NCI-H2107 (cell line): Measurements from ENCODE around the gene MAP6.
A peak's percentile ranks its signal among the peaks of the same experiment; 100 is the strongest.
"Not testable (repeated sequence)": the region's sequence is repeated elsewhere in the genome, so short reads cannot be mapped to it uniquely, and the experiment has no call there.

Experiments used
- DNase-seq: peaks from one replicate; lab custom pipeline; 2025; lab: John Stamatoyannopoulos, UW

The MAP6 gene

GRCh38 chr11:75591966-75592365 lies 76.9 kb downstream of the MAP6 start:
- DNase-seq = no peak

DNA sequence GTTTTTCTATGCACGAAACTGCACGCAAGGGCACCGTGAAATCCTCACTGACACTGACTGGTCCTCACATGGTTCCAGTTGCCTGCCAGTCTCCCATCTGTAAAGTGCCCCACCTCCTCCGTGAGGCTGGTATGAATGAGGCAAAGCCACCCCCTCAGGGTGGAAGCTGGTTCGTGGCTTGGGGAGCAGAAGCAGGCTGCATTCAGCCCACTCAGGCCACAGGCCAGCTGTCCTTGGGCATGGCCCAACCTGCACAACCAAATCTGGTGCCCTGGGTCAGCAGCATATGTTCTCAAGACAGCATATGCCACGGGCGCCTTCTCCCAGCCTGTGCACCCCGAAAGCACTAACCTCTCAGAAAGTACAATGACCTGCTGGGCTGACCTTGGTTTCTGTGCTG lies 77.5 kb downstream of the MAP6 start:
- DNase-seq = no peak

- no peak for DNase-seq
Observed at GRCh38 chr11:75589933-75590332, 78.9 kb downstream of the MAP6 start.

- no peak for DNase-seq
Observed at GRCh38 chr11:75589051-75589450, 79.8 kb downstream of the MAP6 start.

DNA sequence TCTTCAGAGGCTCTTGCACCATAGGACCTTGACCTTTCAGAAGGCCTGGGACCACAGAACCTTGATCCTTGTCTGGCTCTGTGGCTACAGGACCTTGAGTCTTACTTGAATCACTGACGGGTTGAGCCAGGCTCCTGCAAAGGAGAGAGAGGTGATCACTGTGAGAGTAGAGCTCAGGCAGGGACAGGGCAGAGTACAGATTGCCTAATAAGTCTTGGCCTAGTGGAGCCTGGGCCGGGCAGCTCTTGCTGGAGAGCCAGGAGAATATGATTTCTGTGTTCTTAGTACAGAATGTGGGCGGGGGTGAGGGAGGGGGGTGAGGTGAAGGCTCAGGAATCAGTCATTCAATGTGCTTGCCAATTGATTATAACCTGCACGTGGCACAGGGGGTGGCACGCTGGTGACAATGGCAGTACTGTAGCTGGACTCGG lies 80.8 kb downstream of the MAP6 start:
- DNase-seq = no peak

DNA sequence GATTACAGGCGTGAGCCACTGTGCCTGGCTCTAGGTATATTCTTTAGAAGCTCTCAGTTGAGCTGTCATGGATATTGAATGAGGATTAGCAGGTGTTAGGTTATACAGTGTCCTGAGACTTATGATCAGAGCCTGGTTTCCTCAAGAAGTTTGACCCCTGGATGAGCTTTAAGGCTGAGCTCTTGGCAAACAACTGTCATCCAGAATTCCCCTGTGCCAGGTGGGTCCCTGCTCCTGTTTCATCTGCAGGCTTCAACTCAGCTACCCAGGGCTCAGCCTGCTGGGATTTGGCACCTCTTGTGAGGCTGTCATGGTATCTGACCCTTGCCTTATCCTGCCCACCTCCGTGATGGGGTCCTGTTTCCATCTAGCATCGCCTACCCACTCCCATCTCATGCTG lies 82.4 kb downstream of the MAP6 start:
- no peak for DNase-seq

DNA sequence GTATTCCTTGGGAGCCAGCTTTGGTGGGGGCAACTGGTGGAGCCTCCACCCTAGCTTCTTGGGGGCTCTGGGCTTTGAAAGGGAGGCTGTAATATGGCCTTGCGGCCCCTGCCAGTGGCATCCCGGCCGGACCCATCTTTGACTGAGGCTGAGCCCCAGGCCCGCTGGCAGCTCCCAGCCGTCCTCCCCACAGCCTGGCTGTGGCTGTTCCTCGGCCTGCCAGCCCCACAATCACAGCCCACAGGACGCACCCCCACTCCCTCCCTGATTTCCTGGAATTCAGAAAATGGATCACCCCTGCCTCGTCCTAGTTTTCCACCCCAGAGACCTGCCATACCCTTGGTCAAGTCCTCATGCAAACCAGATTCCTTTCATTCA lies 83.6 kb downstream of the MAP6 start:
- no peak for DNase-seq

- not testable (repeated sequence) for DNase-seq
Observed at GRCh38 chr11:75584659-75585292, 84.1 kb downstream of the MAP6 start.

- DNase-seq = no peak
Observed at GRCh38 chr11:75583718-75584658, 84.8 kb downstream of the MAP6 start.

DNA sequence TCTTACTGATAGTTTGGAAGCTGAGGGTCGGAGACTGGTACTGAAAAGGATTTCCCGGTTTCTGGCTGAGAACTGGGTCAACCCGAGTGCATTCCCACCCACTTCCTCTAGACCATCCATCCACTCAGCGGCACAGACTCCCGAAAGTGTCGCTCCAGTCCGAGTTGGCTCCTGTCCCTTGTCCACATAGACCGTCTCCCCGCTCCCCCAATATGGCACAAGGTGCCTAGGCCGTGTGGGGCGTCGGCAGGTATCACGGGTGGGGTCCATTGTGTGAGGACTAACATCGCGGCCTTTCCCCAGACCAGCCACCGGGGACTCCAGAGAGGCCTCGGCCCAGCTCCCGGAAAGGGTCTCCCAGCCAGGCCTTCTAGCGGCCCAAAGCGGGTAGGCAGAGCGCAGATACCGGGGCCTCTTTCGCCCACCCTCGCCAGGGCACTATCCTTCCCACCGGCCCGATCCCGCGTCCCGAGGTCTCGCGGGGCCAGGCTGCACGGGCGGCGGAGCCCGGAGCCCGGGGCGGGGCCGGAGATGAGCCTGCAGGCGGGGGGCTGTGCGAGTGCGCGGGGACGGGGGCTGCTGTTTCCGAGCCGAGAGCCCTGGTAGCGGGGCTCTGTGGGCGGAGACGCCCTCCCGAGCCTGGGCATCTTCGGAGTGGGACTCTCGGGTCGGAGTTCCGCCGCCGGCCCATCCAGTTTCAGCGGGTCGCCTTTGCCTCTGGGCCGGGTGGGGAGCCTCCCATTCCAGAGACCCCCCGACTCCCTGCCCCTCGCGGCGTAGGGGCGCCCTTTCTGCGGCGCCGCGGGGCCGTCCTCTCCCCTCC lies 85.7 kb downstream of the MAP6 start:
- DNase-seq = peak; percentile 33

DNA sequence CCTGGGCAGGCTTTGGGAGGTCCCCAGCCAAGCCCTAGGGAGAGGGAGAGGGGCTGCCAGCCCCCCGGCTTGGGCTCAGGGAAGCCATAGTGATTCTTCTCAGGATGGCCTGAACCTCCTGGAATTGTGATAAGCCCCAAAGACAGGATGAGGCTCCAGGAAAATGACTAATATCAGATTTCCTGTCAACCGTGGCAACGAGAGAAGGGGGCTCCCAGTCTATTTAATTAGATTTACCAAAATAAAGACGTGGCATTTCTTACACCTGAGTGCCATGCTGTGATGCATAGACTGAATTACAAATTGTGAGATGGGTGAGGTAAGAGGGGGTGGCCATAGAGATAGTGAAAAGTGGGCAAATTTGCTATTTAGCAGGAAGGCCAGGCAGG lies 86.3 kb downstream of the MAP6 start:
- DNase-seq = no peak

GRCh38 chr11:75579841-75580240 lies 89.0 kb downstream of the MAP6 start:
- no peak for DNase-seq

- no peak for DNase-seq
Observed at GRCh38 chr11:75578977-75579376, 89.9 kb downstream of the MAP6 start.

- DNase-seq = no peak
Observed at GRCh38 chr11:75577207-75577606, 91.6 kb downstream of the MAP6 start.

DNA sequence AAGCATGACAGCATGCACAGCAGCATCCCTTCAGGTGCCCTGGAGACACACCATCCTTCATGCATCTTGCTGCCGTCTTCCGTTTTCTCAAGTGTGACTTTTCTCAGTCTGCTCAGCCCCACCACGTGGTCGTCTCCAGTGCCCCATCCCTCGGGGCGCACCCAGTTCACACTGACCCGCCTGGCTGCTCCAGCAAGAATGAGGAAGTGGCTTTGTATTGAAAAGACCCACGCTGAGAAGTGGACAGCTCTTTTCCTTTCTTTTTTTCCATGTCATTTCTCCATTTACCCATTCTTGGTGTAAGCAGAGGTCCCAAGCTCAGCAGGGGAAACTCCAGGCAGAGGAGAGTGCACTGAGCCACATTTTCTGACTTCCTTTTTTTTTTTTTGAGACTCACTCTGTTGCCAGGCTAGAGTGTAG lies 92.3 kb downstream of the MAP6 start:
- DNase-seq = no peak

GRCh38 chr11:75576017-75576416 lies 92.8 kb downstream of the MAP6 start:
- DNase-seq = no peak

GRCh38 chr11:75574698-75575602 lies 93.9 kb downstream of the MAP6 start:
- no peak for DNase-seq

- no peak for DNase-seq
Observed at GRCh38 chr11:75572744-75573143, 96.1 kb downstream of the MAP6 start.

- no peak for DNase-seq
Observed at GRCh38 chr11:75571625-75572024, 97.2 kb downstream of the MAP6 start.

DNA sequence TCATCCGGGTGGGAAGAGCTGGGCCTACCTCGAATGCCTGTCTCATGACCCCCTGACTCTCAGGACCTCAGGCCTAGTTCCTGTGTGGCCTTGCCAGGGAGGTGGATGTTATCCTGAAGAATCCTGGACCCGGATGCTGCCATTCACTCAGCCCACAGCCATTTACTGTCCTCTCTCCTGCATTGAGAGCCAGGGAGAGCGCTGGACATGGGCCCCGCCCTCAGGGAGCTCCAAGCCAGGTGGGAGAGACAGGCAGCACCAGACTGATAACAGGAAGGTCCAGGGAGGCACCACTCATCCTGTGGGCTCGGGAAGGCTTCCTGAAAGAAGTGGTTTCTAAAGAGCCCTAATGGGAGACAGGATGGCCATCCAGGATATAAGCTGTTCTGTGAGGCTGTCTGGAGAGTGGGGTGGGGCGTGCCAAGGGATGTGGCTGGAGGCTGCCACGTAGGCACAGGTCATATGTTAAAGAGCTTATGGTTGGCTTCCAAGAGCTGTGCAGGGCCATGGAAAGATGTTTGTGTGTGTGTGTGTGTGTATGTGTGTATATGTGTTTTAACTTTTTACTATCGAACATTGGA lies 98.2 kb downstream of the MAP6 start:
- no peak for DNase-seq

- DNase-seq = no peak
Observed at GRCh38 chr11:75568616-75569219, 100.1 kb downstream of the MAP6 start.
